A549 (cell line): ENCODE measurements around the gene ARSK.

ENCODE experiments used
- CTCF ChIP-seq: fragments of >200 bp; sonication (Bioruptor Twin); formaldehyde crosslinking; IDR thresholded peaks from 3 replicates; pipeline ENCODE4 v1.5.1; 2016
- HES2 ChIP-seq: fragments of >200 bp; sonication (Bioruptor Twin); formaldehyde crosslinking; IDR thresholded peaks from 2 replicates; pipeline ENCODE4 v1.6.1; 2016
- RAD21 ChIP-seq, 2 experiments: fragments of >200 bp in 1 of 2; sonication (Bioruptor Twin) in 1 of 2; formaldehyde crosslinking in 1 of 2; IDR thresholded peaks in 1 of 2; conservative IDR thresholded peaks in 1 of 2; 2 replicates in 1 of 2; 3 replicates in 1 of 2; pipeline ENCODE4 v1.6.1; 2012 to 2018; ENCODE audit warnings: inconsistent platforms in 1 of 2

GRCh38 chr5:95631255-95631958 lies 76.5 kb downstream of the ARSK start:
- TF ChIP-seq RAD21 (conservative IDR thresholded peaks at IDR 0.05 in 1 of 2, IDR thresholded peaks at IDR 0.05 in 1 of 2) (no peak), CTCF (no peak), HES2 (no peak)
